Upper lobe of left lung (tissue), 4 donors: ENCODE measurements around the gene PTPRN2.

Experiments used
- EP300 ChIP-seq, 4 donors: sonication (generic); formaldehyde crosslinking; IDR thresholded peaks; one replicate each; pipeline ENCODE4 v1.5.1; 2017; ENCODE audit warnings: antibody characterized with exemption in 4 of 4, control low read depth in 2 of 4
- POLR2A ChIP-seq, 4 donors: fragments of 450-650 bp; IDR thresholded peaks; one replicate each; pipeline ENCODE4 v1.5.1; 2016 to 2017; ENCODE audit warnings: antibody characterized with exemption in 4 of 4, mild to moderate bottlenecking in 2 of 4
- TF ChIP-seq, protein P1 (sequence below), 6 experiments: fragments of 450-650 bp in 4 of 6; fragments of 200-600 bp in 2 of 6; sonication (generic) in 2 of 6; IDR thresholded peaks; one replicate each; pipeline ENCODE4 v1.5.1; 2016 to 2019; ENCODE audit warnings: antibody characterized with exemption in 6 of 6

DNA sequence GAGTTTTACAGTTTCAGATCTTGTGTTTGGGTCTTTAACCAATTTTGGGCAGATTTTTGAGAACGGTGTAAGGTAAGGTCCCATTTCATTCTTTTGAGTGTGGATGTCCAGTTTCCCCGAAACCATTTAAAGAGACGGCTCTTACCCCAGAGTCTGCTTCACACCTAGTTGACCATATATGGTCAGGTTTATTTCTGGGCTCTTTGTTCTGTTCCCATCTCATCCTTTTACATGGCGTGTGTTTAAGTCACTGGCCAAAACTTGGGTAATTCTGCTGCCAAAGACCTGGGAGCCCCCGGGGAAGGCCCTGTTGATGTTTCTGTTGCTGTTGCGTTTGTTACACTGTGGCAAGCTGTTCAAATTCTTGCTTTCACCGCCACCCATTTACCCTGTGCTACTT lies 120.1 kb downstream of the PTPRN2 start:
- TF ChIP-seq, protein P1, sequence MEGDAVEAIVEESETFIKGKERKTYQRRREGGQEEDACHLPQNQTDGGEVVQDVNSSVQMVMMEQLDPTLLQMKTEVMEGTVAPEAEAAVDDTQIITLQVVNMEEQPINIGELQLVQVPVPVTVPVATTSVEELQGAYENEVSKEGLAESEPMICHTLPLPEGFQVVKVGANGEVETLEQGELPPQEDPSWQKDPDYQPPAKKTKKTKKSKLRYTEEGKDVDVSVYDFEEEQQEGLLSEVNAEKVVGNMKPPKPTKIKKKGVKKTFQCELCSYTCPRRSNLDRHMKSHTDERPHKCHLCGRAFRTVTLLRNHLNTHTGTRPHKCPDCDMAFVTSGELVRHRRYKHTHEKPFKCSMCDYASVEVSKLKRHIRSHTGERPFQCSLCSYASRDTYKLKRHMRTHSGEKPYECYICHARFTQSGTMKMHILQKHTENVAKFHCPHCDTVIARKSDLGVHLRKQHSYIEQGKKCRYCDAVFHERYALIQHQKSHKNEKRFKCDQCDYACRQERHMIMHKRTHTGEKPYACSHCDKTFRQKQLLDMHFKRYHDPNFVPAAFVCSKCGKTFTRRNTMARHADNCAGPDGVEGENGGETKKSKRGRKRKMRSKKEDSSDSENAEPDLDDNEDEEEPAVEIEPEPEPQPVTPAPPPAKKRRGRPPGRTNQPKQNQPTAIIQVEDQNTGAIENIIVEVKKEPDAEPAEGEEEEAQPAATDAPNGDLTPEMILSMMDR (IDR thresholded peaks at IDR 0.05), result no peak
- TF ChIP-seq POLR2A (IDR thresholded peaks at IDR 0.05), result no peak
- no peak for TF ChIP-seq EP300 (IDR thresholded peaks at IDR 0.05)
